IPS DF 6.9 (cell line): ENCODE measurements around the gene SPDYA.
A peak's percentile ranks its signal among the peaks of the same experiment; 100 is the strongest.

ENCODE experiments used
- DNase-seq: peaks from one replicate; pipeline ENCODE4 v3.0.0-alpha.2; 2013; ENCODE audit warnings: low read depth, low spot score
- H3K27ac ChIP-seq: one replicate; pipeline ENCODE4 v1.5.1; 2013; ENCODE audit warnings: low read length, control low read depth
- H3K27me3 ChIP-seq: 2 replicates; pipeline ENCODE4 v1.6.1; 2013; ENCODE audit warnings: mild to moderate bottlenecking, low read length; ENCODE audit not compliant: control insufficient read depth, insufficient read depth
- H3K36me3 ChIP-seq: 2 replicates; pipeline ENCODE4 v1.6.1; 2013; ENCODE audit warnings: low read length; ENCODE audit not compliant: control insufficient read depth, insufficient read depth
- H3K4me1 ChIP-seq: 2 replicates; pipeline ENCODE4 v1.6.1; 2013; ENCODE audit warnings: low read length; ENCODE audit not compliant: control insufficient read depth, insufficient read depth
- H3K4me3 ChIP-seq: 2 replicates; pipeline ENCODE4 v1.5.1; 2013; ENCODE audit warnings: mild to moderate bottlenecking, low read length
- H3K9me3 ChIP-seq: 2 replicates; pipeline ENCODE4 v1.6.1; 2013; ENCODE audit warnings: low read length, inconsistent platforms; ENCODE audit not compliant: control insufficient read depth, insufficient read depth
- WGBS: extraction: QIAGEN DNeasy Blood & Tissue Kit; methylation state at CpG from one replicate; pipeline ENCODE4 v1.1.7; 2013; ENCODE audit warnings: mixed read lengths, missing lambda C conversion rate; ENCODE audit not compliant: insufficient read length, insufficient coverage; 5-methylcytosine and 5-hydroxymethylcytosine counted together

Gene SPDYA

GRCh38 chr2:28810384-28811285 lies at the start of gene SPDYA:
SPDYA (plus strand) TSS chr2:28810834; CDS start chr2:28816015, 5,181 bp downstream.
- Histone ChIP-seq H3K36me3 (no peaks in the 10 kb centered on the region), H3K4me3 (peak within 1 kb of the TSS; percentile 46; the same call in 1 of the 2 replicates), H3K27ac (no peak within 1 kb of the TSS), H3K9me3 (no peaks in the 10 kb centered on the region), H3K4me1 (no peaks in the 10 kb centered on the region), H3K27me3 (peaks cover 4% of the 10 kb centered on the region; the same call in 1 of the 2 replicates)
- peak; percentile 63 for DNase-seq
- WGBS = no CpG with 5 or more reads among the region's 97 CpGs

GRCh38 chr2:28761420-28761819 lies 49.2 kb upstream of the SPDYA start:
- Histone ChIP-seq H3K4me3 (no peak overlapping the region), H3K4me1 (no peaks in the 10 kb centered on the region), H3K27me3 (no peaks in the 10 kb centered on the region), H3K27ac (no peak overlapping the region), H3K9me3 (no peaks in the 10 kb centered on the region), H3K36me3 (no peaks in the 10 kb centered on the region)
- WGBS = no CpG with 5 or more reads among the region's 3 CpGs
- no peak for DNase-seq

- no peak overlapping the region for H3K4me3 ChIP-seq
- no peak overlapping the region for H3K27ac ChIP-seq
- no peak for DNase-seq
- WGBS = 100% methylated on average over 1 of the region's 8 CpGs
- H3K9me3 ChIP-seq = no peaks in the 10 kb centered on the region
- no peaks in the 10 kb centered on the region for H3K4me1 ChIP-seq
- H3K27me3 ChIP-seq = no peaks in the 10 kb centered on the region
- no peaks in the 10 kb centered on the region for H3K36me3 ChIP-seq
Observed at GRCh38 chr2:28764909-28765711, 45.5 kb upstream of the SPDYA start.

DNA sequence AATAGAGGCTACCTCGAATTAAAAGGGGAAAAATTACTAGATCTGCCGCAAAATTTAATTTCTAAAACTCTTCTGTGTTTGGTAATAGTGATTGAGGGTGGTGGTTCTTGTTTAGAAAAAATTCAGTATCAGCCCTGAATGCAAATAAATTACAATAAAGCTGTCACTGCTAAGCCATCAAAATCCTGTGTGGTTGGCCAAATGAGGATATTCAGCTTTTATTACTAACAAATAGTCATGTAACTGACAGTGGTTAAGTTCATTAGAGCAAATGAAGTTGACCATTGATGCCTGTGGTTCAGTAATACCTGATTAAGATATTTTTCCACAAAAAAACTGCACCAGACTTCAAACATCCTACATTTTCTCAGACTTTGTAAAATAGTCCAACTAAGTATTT lies 44.6 kb upstream of the SPDYA start:
- WGBS = no CpG with 5 or more reads among the region's 2 CpGs
- H3K9me3 ChIP-seq = no peaks in the 10 kb centered on the region
- no peak overlapping the region for H3K4me3 ChIP-seq
- H3K4me1 ChIP-seq = no peaks in the 10 kb centered on the region
- DNase-seq = no peak
- no peak overlapping the region for H3K27ac ChIP-seq
- H3K36me3 ChIP-seq = no peaks in the 10 kb centered on the region
- H3K27me3 ChIP-seq = no peaks in the 10 kb centered on the region

GRCh38 chr2:28767337-28767736 lies 43.3 kb upstream of the SPDYA start:
- Histone ChIP-seq H3K27me3 (no peaks in the 10 kb centered on the region), H3K4me3 (no peak overlapping the region), H3K27ac (no peak overlapping the region), H3K4me1 (no peaks in the 10 kb centered on the region), H3K36me3 (no peaks in the 10 kb centered on the region), H3K9me3 (no peaks in the 10 kb centered on the region)
- DNase-seq = no peak
- WGBS = no CpG with 5 or more reads among the region's 3 CpGs

DNA sequence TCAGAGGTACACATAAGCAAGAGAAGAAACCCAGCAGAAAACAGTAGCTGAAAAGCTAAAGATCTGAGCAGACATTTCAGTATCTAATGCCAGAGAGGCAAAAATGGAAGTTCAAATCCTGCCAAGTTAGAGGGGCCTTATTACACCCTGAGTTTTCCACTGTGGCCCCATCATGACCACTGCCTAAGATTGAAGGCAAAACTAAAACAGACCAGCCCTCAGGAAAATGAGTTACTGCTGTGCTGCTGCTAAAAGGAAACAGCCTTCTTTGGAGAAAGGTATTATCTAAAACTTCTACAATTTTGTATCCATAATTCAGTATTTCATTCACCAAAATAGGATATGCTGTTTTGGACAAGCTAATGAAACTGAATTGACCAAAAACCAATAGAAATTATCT lies 42.2 kb upstream of the SPDYA start:
- no peaks in the 10 kb centered on the region for H3K27me3 ChIP-seq

DNA sequence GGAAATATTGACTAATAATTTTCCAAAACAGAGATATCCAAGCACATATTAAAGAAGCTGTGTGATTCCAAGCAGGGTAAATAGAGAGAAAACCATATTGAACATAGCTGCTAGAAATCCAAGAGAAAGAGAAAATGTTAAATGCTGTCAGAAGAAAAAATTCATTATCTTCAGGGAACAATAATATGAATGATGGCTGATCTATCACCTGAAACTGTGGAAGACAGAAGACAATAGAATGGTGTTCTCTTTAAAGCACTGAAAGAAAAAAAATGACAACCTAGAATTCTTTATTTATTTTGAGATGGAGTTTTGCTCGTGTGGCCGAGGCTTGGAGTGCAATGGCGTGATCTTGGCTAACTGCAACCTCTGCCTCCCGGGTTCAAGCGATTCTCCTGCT lies 41.7 kb upstream of the SPDYA start:
- Histone ChIP-seq H3K36me3 (no peaks in the 10 kb centered on the region), H3K9me3 (no peaks in the 10 kb centered on the region), H3K27me3 (no peaks in the 10 kb centered on the region), H3K4me1 (no peaks in the 10 kb centered on the region), H3K27ac (no peak overlapping the region), H3K4me3 (no peak overlapping the region)
- whole genome bisulfite sequencing = no CpG with 5 or more reads among the region's 5 CpGs
- DNase-seq = no peak

More for the DNA sequence above, 42.2 kb upstream of the SPDYA start:
- no peaks in the 10 kb centered on the region for H3K36me3 ChIP-seq
- H3K4me1 ChIP-seq = no peaks in the 10 kb centered on the region
- no peak overlapping the region for H3K27ac ChIP-seq
- H3K9me3 ChIP-seq = no peaks in the 10 kb centered on the region
- H3K4me3 ChIP-seq = no peak overlapping the region
- DNase-seq = no peak

- no peaks in the 10 kb centered on the region for H3K9me3 ChIP-seq
- no CpG with 5 or more reads among the region's 2 CpGs for WGBS
- H3K27me3 ChIP-seq = no peaks in the 10 kb centered on the region
- H3K27ac ChIP-seq = no peak overlapping the region
- no peaks in the 10 kb centered on the region for H3K4me1 ChIP-seq
- no peaks in the 10 kb centered on the region for H3K36me3 ChIP-seq
- no peak overlapping the region for H3K4me3 ChIP-seq
- DNase-seq = no peak
Observed at GRCh38 chr2:28772351-28772750, 38.3 kb upstream of the SPDYA start.

DNA sequence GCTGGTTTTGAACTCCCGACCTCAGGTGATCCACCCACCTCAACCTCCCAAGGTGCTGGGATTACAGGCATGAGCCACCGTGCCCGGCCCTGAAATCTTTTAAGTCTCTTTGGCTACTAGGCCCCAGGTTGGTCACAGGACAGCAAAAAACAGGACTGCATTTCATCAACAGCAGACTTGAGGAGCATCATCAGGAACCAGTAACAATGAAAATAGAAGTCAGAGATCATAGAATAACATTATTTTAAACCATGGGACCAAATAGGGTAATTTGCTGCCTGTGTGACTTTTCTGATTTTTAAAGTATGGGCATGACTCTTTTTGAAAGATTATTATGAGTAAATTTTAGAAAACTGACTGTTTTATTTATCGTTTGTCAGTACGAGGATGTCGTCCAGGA lies 34.2 kb upstream of the SPDYA start:
- 100% methylated on average over 3 of the region's 6 CpGs for WGBS
- no peak overlapping the region for H3K27ac ChIP-seq
- H3K36me3 ChIP-seq = no peaks in the 10 kb centered on the region; the same call in 1 of the 2 replicates
- no peaks in the 10 kb centered on the region for H3K27me3 ChIP-seq
- no peak for DNase-seq
- no peaks in the 10 kb centered on the region for H3K4me1 ChIP-seq
- no peak overlapping the region for H3K4me3 ChIP-seq
- H3K9me3 ChIP-seq = no peaks in the 10 kb centered on the region

DNA sequence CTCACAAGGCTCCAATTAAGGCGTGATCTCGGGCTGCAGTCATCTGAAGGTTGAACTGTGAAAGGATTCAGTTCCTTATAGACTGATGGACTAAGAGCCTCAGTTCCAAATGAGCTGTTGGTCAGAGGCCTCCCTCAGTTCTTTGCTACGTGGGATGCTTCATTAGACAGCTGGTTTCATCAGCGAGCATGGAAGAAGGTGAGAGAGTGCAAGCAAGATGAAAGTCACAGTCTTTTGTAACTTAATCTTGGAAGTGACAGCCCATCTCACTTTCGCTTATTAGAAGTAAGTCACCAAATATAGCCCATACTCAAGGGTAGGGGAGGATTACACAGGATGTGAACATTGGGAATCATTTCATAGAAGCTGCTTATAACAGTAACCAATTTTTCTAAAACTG lies 32.2 kb upstream of the SPDYA start:
- Histone ChIP-seq H3K27me3 (no peaks in the 10 kb centered on the region), H3K9me3 (no peaks in the 10 kb centered on the region), H3K27ac (no peak overlapping the region), H3K4me1 (no peaks in the 10 kb centered on the region), H3K36me3 (no peaks in the 10 kb centered on the region; the same call in 1 of the 2 replicates), H3K4me3 (no peak overlapping the region)
- no CpG with 5 or more reads among the region's 5 CpGs for WGBS
- no peak for DNase-seq
